H9 (cell line): ENCODE results near the gene UPB1. TPM values are rescaled to one million over a fixed set of nuclear protein-coding genes. Genes with fewer than 3 reads are reported as not detected.

ENCODE experiments used
- DNase-seq: peaks from one replicate; pipeline ENCODE4 v3.0.0-alpha.2; 2017
- H2AFZ ChIP-seq: one replicate; pipeline ENCODE4 v1.6.1; 2013; ENCODE audit warnings: mild to moderate bottlenecking, low read length, control low read depth, moderate library complexity
- H2AK5ac ChIP-seq: 2 replicates; pipeline ENCODE4 v1.6.1; 2013; ENCODE audit warnings: low read length, control low read depth, mixed read lengths; ENCODE audit not compliant: insufficient read length
- H2BK120ac ChIP-seq: one replicate; pipeline ENCODE4 v1.6.1; 2013; ENCODE audit warnings: low read depth, mild to moderate bottlenecking, low read length, control low read depth, inconsistent platforms; ENCODE audit not compliant: poor library complexity, severe bottlenecking
- H2BK12ac ChIP-seq: 2 replicates; pipeline ENCODE4 v1.6.1; 2013; ENCODE audit warnings: low read length, control low read depth, mixed read lengths, low read depth; ENCODE audit not compliant: insufficient read length
- H2BK15ac ChIP-seq: 2 replicates; pipeline ENCODE4 v1.6.1; 2013; ENCODE audit warnings: low read depth, low read length, control low read depth
- H2BK20ac ChIP-seq: one replicate; pipeline ENCODE4 v1.6.1; 2013; ENCODE audit warnings: low read depth, mild to moderate bottlenecking, low read length, control low read depth, inconsistent platforms; ENCODE audit not compliant: poor library complexity, severe bottlenecking
- H2BK5ac ChIP-seq: 2 replicates; pipeline ENCODE4 v1.6.1; 2013; ENCODE audit warnings: low read length, control low read depth, mixed read lengths; ENCODE audit not compliant: insufficient read length
- H3K14ac ChIP-seq: 2 replicates; pipeline ENCODE4 v1.6.1; 2013; ENCODE audit warnings: low read length, control low read depth; ENCODE audit not compliant: insufficient read depth
- H3K18ac ChIP-seq: 2 replicates; pipeline ENCODE4 v1.6.1; 2013; ENCODE audit warnings: low read depth, mild to moderate bottlenecking, mixed read lengths, low read length, control low read depth; ENCODE audit not compliant: insufficient read length
- H3K23ac ChIP-seq: 2 replicates; pipeline ENCODE4 v1.6.1; 2013; ENCODE audit warnings: low read length, control low read depth, mixed read lengths, low read depth; ENCODE audit not compliant: insufficient read length
- H3K23me2 ChIP-seq: 2 replicates; pipeline ENCODE4 v1.6.1; 2013; ENCODE audit warnings: low read depth, mild to moderate bottlenecking, mixed read lengths, low read length, control low read depth; ENCODE audit not compliant: insufficient read length, poor library complexity, severe bottlenecking
- H3K27ac ChIP-seq: 2 replicates; pipeline ENCODE4 v1.5.1; 2013; ENCODE audit warnings: low read length, control low read depth, mixed read lengths, low read depth; ENCODE audit not compliant: insufficient read length
- H3K27me3 ChIP-seq: 2 replicates; pipeline ENCODE4 v1.6.1; 2013; ENCODE audit warnings: low read length, control low read depth, inconsistent platforms; ENCODE audit not compliant: insufficient read depth
- H3K4ac ChIP-seq: 2 replicates; pipeline ENCODE4 v1.6.1; 2013; ENCODE audit warnings: low read depth, mild to moderate bottlenecking, control low read depth, inconsistent platforms, low read length, moderate library complexity
- H3K4me1 ChIP-seq: 2 replicates; pipeline ENCODE4 v1.6.1; 2013; ENCODE audit warnings: low read length, control low read depth, inconsistent platforms; ENCODE audit not compliant: insufficient read depth
- H3K4me2 ChIP-seq: 2 replicates; pipeline ENCODE4 v1.6.1; 2013; ENCODE audit warnings: low read length, control low read depth, mixed read lengths; ENCODE audit not compliant: insufficient read length, insufficient read depth
- H3K56ac ChIP-seq: 2 replicates; pipeline ENCODE4 v1.6.1; 2013; ENCODE audit warnings: low read depth, mild to moderate bottlenecking, mixed read lengths, low read length, control low read depth; ENCODE audit not compliant: insufficient read length
- H3K79me1 ChIP-seq: 2 replicates; pipeline ENCODE4 v1.6.1; 2013; ENCODE audit warnings: low read depth, mild to moderate bottlenecking, moderate library complexity, low read length, control low read depth, inconsistent platforms; ENCODE audit not compliant: insufficient read depth, poor library complexity, severe bottlenecking
- H3K79me2 ChIP-seq: 2 replicates; pipeline ENCODE4 v1.6.1; 2013; ENCODE audit warnings: low read length, control low read depth, inconsistent platforms; ENCODE audit not compliant: insufficient read depth
- H3K9ac ChIP-seq: 2 replicates; pipeline ENCODE4 v1.6.1; 2013; ENCODE audit warnings: low read length, control low read depth, mixed read lengths; ENCODE audit not compliant: insufficient read length; ENCODE audit errors: extremely low read depth
- H3K9me3 ChIP-seq: one replicate; pipeline ENCODE4 v1.6.1; 2013; ENCODE audit warnings: low read depth, low read length, inconsistent platforms; ENCODE audit not compliant: control insufficient read depth
- H3T11ph ChIP-seq: one replicate; pipeline ENCODE4 v1.6.1; 2013; ENCODE audit warnings: mild to moderate bottlenecking, low read length, control low read depth, inconsistent platforms
- H4K20me1 ChIP-seq: one replicate; pipeline ENCODE4 v1.6.1; 2013; ENCODE audit not compliant: control insufficient read depth, insufficient read length, insufficient read depth
- H4K5ac ChIP-seq: 2 replicates; pipeline ENCODE4 v1.6.1; 2013; ENCODE audit warnings: low read depth, mild to moderate bottlenecking, mixed read lengths, low read length, control low read depth; ENCODE audit not compliant: insufficient read length
- H4K8ac ChIP-seq: replicated peaks from 2 replicates; pipeline ENCODE4 v1.6.1; 2013; ENCODE audit warnings: low read length, control low read depth, mixed read lengths, low read depth; ENCODE audit not compliant: insufficient read length
- H4K91ac ChIP-seq: 2 replicates; pipeline ENCODE4 v1.6.1; 2013; ENCODE audit warnings: low read depth, mild to moderate bottlenecking, moderate library complexity, mixed read lengths, low read length, control low read depth; ENCODE audit not compliant: insufficient read length
- H3K27ac Mint-ChIP-seq, 3 experiments: 2 replicates in 2 of 3; 3 replicates in 1 of 3; pipeline ENCODE4 v1.8.0; 2020 to 2021; ENCODE audit warnings: mixed read lengths in 3 of 3, mild to moderate bottlenecking in 1 of 3, moderate library complexity in 1 of 3
- H3K27me3 Mint-ChIP-seq: 2 replicates; pipeline ENCODE4 v1.8.0; 2021; ENCODE audit warnings: low read depth, mild to moderate bottlenecking, moderate library complexity, mixed read lengths
- H3K36me3 Mint-ChIP-seq, 3 experiments: 2 replicates in 2 of 3; 3 replicates in 1 of 3; pipeline ENCODE4 v1.8.0; 2020 to 2021; ENCODE audit warnings: low read depth in 3 of 3, mixed read lengths in 3 of 3; ENCODE audit not compliant: insufficient read depth in 1 of 3
- H3K4me1 Mint-ChIP-seq, 2 experiments: 2 replicates each; pipeline ENCODE4 v1.8.0; 2020; ENCODE audit warnings: mixed read lengths in 2 of 2
- H3K4me3 Mint-ChIP-seq, 2 experiments: 2 replicates in 1 of 2; 3 replicates in 1 of 2; pipeline ENCODE4 v1.8.0; 2020 to 2021; ENCODE audit warnings: mild to moderate bottlenecking in 2 of 2, mixed read lengths in 2 of 2, moderate library complexity in 1 of 2
- H3K9me3 Mint-ChIP-seq, 2 experiments: 2 replicates in 1 of 2; 3 replicates in 1 of 2; pipeline ENCODE4 v1.8.0; 2020; ENCODE audit warnings: mild to moderate bottlenecking in 2 of 2, mixed read lengths in 2 of 2, moderate library complexity in 1 of 2
- WGBS: extraction: QIAGEN DNeasy Blood & Tissue Kit; methylation state at CpG from one replicate; pipeline ENCODE4 v1.1.7; 2013; ENCODE audit warnings: missing lambda C conversion rate, low lambda C conversion rate, mixed read lengths; ENCODE audit not compliant: insufficient read length; ENCODE audit errors: extremely low coverage; 5-methylcytosine and 5-hydroxymethylcytosine counted together
- total RNA-seq: library from RNA; stranded (reverse); gene quantifications from 2 replicates; pipeline ENCODE4 v1.2.1, GENCODE V29; 2021
- TF ChIP-seq, protein P1 (sequence below): fragments of 200-600 bp; sonication (generic); conservative IDR thresholded peaks from 3 replicates; pipeline ENCODE4 v1.8.0; 2021; ENCODE audit warnings: antibody characterized with exemption, mild to moderate bottlenecking

Gene UPB1
- total RNA-seq, 1 experiment from 2014 or later, result not detected

DNA sequence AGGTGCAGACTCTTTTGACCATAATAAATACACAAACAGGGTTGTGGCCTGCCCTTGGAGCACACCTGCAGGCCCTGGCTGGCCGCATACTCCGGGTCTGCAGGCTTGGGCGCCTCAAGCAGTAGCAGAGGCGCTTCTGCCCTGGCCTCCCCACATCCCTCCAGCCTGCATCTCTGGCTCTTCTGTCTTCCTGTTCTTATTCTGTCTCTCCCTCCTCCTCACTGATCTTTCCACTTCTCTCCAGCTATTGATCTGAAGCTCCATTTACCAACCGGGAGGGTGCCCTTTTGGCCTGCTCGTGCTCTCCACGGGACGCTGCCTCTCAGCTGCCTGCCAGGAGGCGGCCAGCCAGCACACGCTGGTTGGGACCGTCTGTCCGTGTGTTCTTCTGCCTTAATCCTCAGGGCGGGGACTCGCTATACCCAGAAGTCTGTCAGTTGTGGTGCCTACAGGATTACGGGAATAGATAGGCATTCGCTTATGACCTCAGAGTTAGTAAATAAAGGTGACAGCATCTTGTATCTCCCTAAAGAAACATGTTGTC, 5.2 kb downstream of the UPB1 start:
- peaks cover 42% of the 10 kb centered on the region for H3K27me3 Mint-ChIP-seq
- no peak overlapping the region for H2AK5ac ChIP-seq
- H3K36me3 Mint-ChIP-seq, result 0 out of 7 replicates have a peak, but pooled peaks cover 0 to 2% (median 0%) of the 10 kb centered on the region in 3 experiments
- H2BK20ac ChIP-seq, result no peak overlapping the region
- no peaks in the 10 kb centered on the region for H3K79me2 ChIP-seq
- no peak for DNase-seq
- H3K4me1 ChIP-seq, result no peaks in the 10 kb centered on the region
- no peak overlapping the region for H3K27ac ChIP-seq
- no peak overlapping the region for H3K56ac ChIP-seq
- no peak overlapping the region for H4K91ac ChIP-seq
- no peak overlapping the region for H2BK15ac ChIP-seq
- peaks cover 17 to 25% of the 10 kb centered on the region in 2 experiments for H3K4me1 Mint-ChIP-seq
- no peak overlapping the region for H3K27ac Mint-ChIP-seq
- no peak overlapping the region for H2BK5ac ChIP-seq
- no peak overlapping the region for H2BK12ac ChIP-seq
- H3K4ac ChIP-seq, result no peak overlapping the region
- WGBS, result no CpG with 5 or more reads among the region's 16 CpGs
- H3K23ac ChIP-seq, result no peak overlapping the region
- H3K4me2 ChIP-seq, result no peak overlapping the region
- H2BK120ac ChIP-seq, result no peak overlapping the region
- H3K4me3 Mint-ChIP-seq, result no peak overlapping the region
- H4K20me1 ChIP-seq, result no peaks in the 10 kb centered on the region
- H3T11ph ChIP-seq, result no peak overlapping the region
- H3K27me3 ChIP-seq, result peaks cover 11% of the 10 kb centered on the region; the same call in 1 of the 2 replicates
- H3K9ac ChIP-seq, result no peak overlapping the region
- no peak overlapping the region for H3K18ac ChIP-seq
- no peaks in the 10 kb centered on the region for H3K9me3 ChIP-seq
- H4K5ac ChIP-seq, result no peak overlapping the region
- peaks cover 0 to 1% of the 10 kb centered on the region in 2 experiments; a peak in 1 of 5 replicates for H3K9me3 Mint-ChIP-seq
- H3K14ac ChIP-seq, result no peak overlapping the region
- no peaks in the 10 kb centered on the region for H3K79me1 ChIP-seq
- TF ChIP-seq, protein P1, sequence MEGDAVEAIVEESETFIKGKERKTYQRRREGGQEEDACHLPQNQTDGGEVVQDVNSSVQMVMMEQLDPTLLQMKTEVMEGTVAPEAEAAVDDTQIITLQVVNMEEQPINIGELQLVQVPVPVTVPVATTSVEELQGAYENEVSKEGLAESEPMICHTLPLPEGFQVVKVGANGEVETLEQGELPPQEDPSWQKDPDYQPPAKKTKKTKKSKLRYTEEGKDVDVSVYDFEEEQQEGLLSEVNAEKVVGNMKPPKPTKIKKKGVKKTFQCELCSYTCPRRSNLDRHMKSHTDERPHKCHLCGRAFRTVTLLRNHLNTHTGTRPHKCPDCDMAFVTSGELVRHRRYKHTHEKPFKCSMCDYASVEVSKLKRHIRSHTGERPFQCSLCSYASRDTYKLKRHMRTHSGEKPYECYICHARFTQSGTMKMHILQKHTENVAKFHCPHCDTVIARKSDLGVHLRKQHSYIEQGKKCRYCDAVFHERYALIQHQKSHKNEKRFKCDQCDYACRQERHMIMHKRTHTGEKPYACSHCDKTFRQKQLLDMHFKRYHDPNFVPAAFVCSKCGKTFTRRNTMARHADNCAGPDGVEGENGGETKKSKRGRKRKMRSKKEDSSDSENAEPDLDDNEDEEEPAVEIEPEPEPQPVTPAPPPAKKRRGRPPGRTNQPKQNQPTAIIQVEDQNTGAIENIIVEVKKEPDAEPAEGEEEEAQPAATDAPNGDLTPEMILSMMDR, result no peak
- H4K8ac ChIP-seq, result no peak overlapping the region
- no peak overlapping the region for H2AFZ ChIP-seq
- no peaks in the 10 kb centered on the region for H3K23me2 ChIP-seq
